Stomach (tissue), 4 donors: Measurements from ENCODE around the gene TMEM120A.

Source experiments
- EP300 ChIP-seq: sonication (generic); formaldehyde crosslinking; IDR thresholded peaks from one replicate; pipeline ENCODE4 v1.6.1; 2017; ENCODE audit warnings: antibody characterized with exemption
- POLR2A ChIP-seq, 4 donors: fragments of 450-650 bp; IDR thresholded peaks; one replicate each; pipeline ENCODE4 v1.6.1; 2016; ENCODE audit warnings: antibody characterized with exemption in 4 of 4, control low read depth in 2 of 4, mild to moderate bottlenecking in 1 of 4, moderate library complexity in 1 of 4
- POLR2AphosphoS5 ChIP-seq, 3 donors: sonication (generic); formaldehyde crosslinking; IDR thresholded peaks; one replicate each; pipeline ENCODE4 v1.6.1; 2016; ENCODE audit warnings: antibody characterized with exemption in 3 of 3
- TF ChIP-seq, protein P1 (sequence below), 7 experiments: fragments of 450-650 bp in 4 of 7; fragments of 200-600 bp in 3 of 7; sonication (generic) in 3 of 7; IDR thresholded peaks; one replicate each; pipeline ENCODE4 v1.5.1; 2016 to 2019; ENCODE audit warnings: antibody characterized with exemption in 7 of 7, control low read depth in 2 of 7, mild to moderate bottlenecking in 1 of 7

DNA sequence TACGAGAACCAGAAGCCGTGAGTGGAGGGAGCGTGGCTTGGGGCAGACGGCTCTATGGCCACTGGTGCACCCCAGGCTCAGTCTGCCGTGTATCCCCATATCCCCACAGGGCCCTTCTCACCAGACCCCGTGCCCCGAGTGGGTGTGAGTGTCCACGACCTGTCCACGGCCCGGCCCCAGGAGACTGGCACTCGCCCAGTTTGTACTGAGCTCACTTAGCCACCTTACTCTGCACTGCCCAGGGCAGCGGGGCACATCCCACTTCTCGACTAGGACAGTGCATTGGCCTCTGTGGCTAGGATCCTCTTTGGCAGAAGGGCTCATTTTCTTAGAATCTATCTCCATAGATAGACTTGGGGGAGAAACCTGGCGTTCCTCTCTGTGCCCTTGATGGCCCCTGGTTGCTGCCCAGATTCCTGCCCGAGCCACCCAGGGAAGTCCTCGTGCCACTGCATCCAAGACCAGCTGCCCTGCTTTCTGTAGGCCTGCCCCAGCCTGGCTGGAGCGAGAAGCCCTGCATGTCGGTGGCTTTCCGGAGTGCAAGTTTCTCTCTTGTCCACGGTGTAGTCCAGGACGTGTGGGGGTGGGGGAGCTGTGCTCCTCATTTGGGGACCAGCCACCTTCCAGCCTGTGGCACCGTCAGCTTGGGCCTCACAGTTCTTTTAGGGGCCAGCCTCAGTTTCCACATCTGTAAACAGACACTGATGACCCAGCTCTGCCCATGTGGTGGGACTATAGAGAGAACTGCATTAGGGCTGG is 11.9 kb downstream of the TMEM120A start:
- TF ChIP-seq, protein P1, sequence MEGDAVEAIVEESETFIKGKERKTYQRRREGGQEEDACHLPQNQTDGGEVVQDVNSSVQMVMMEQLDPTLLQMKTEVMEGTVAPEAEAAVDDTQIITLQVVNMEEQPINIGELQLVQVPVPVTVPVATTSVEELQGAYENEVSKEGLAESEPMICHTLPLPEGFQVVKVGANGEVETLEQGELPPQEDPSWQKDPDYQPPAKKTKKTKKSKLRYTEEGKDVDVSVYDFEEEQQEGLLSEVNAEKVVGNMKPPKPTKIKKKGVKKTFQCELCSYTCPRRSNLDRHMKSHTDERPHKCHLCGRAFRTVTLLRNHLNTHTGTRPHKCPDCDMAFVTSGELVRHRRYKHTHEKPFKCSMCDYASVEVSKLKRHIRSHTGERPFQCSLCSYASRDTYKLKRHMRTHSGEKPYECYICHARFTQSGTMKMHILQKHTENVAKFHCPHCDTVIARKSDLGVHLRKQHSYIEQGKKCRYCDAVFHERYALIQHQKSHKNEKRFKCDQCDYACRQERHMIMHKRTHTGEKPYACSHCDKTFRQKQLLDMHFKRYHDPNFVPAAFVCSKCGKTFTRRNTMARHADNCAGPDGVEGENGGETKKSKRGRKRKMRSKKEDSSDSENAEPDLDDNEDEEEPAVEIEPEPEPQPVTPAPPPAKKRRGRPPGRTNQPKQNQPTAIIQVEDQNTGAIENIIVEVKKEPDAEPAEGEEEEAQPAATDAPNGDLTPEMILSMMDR (IDR thresholded peaks at IDR 0.05) = no peak
- TF ChIP-seq POLR2A (IDR thresholded peaks at IDR 0.05) (no peak), POLR2AphosphoS5 (IDR thresholded peaks at IDR 0.05) (no peak), EP300 (no peak)
